ENCODE data around the gene MYL7. TPM values are rescaled to one million over a fixed set of nuclear protein-coding genes. Genes with fewer than 3 reads are reported as not detected.

The MYL7 gene
- total RNA-seq, 2 experiments from 2014 or later, result not detected

DNA sequence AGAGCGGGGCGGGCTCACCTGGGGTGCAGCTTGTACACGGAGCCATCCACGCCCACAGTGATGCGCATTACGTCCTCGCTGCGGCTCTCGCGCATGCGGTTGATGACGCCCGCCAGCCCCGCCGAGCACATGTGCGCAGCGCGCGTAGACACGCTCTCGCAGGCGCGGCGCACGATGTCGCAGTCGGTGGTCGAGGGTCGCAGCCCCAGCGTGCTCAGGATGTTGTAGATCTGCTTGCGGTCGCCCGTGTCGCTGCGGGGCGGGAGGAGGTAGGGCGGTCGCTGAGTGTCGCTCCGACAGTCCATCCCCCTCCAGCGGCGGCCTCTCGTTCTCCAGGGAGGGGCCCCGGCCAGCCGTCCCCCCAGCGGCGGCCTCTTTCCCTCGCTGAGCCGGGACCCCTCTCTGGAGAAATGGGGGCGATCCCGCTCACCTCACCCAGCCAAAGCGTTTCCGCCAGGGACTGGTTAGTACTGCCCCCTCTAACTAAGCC lies 4.4 kb upstream of the MYL7 start:
- no peak for DNase-seq (ENCODE audit: low spot score)
- Histone ChIP-seq H3K79me2 (ENCODE audit: insufficient read depth, low read depth, low read length) (no peaks in the 10 kb centered on the region), H3K9me2 (ENCODE audit: insufficient read depth, low read length) (no peaks in the 10 kb centered on the region), H3K4me2 (ENCODE audit: low read length) (peak overlapping the region; percentile 61; the same call in 1 of the 2 replicates), H3K4me1 (ENCODE audit: insufficient read depth, low read length, poor library complexity, severe bottlenecking) (no peaks in the 10 kb centered on the region), H3K4me3 (ENCODE audit: low read depth, low read length, poor library complexity, severe bottlenecking) (peak overlapping the region; percentile 33), H3K36me3 (ENCODE audit: insufficient read depth, low read length) (no peaks in the 10 kb centered on the region), H3K9me3 (ENCODE audit: low read length) (no peaks in the 10 kb centered on the region), H3K27ac (ENCODE audit: low read depth, low read length, poor library complexity, severe bottlenecking) (no peak overlapping the region), H2AFZ (ENCODE audit: low read length) (no peak overlapping the region), H4K20me1 (ENCODE audit: insufficient read depth, low read length) (no peaks in the 10 kb centered on the region)
- ChIA-PET POLR2A (no interaction called here), CTCF (ENCODE audit: unreplicated experiment) (no interaction called here)
- intact Hi-C loops (cut with micrococcal nuclease; ENCODE audit: unreplicated experiment), result no loop called here
- TF ChIP-seq EZH2phosphoT487 (IDR thresholded peaks at IDR 0.05; ENCODE audit: borderline replicate concordance, low read depth, low read length), result no peak
- TF ChIP-seq, protein P1, sequence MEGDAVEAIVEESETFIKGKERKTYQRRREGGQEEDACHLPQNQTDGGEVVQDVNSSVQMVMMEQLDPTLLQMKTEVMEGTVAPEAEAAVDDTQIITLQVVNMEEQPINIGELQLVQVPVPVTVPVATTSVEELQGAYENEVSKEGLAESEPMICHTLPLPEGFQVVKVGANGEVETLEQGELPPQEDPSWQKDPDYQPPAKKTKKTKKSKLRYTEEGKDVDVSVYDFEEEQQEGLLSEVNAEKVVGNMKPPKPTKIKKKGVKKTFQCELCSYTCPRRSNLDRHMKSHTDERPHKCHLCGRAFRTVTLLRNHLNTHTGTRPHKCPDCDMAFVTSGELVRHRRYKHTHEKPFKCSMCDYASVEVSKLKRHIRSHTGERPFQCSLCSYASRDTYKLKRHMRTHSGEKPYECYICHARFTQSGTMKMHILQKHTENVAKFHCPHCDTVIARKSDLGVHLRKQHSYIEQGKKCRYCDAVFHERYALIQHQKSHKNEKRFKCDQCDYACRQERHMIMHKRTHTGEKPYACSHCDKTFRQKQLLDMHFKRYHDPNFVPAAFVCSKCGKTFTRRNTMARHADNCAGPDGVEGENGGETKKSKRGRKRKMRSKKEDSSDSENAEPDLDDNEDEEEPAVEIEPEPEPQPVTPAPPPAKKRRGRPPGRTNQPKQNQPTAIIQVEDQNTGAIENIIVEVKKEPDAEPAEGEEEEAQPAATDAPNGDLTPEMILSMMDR (conservative IDR thresholded peaks at IDR 0.05; ENCODE audit: low read length), result no peak
- BruUV-seq (replicated peaks), result no TSS peak

- intact Hi-C loops (cut with micrococcal nuclease; ENCODE audit: unreplicated experiment), result no loop called here
- Histone ChIP-seq H3K79me2 (ENCODE audit: insufficient read depth, low read depth, low read length) (no peaks in the 10 kb centered on the region), H3K4me3 (ENCODE audit: low read depth, low read length, poor library complexity, severe bottlenecking) (no peak overlapping the region), H3K27ac (ENCODE audit: low read depth, low read length, poor library complexity, severe bottlenecking) (no peak overlapping the region), H3K9me2 (ENCODE audit: insufficient read depth, low read length) (no peaks in the 10 kb centered on the region), H4K20me1 (ENCODE audit: insufficient read depth, low read length) (no peaks in the 10 kb centered on the region), H3K4me1 (ENCODE audit: insufficient read depth, low read length, poor library complexity, severe bottlenecking) (no peaks in the 10 kb centered on the region), H3K4me2 (ENCODE audit: low read length) (no peak overlapping the region), H2AFZ (ENCODE audit: low read length) (no peak overlapping the region), H3K9me3 (ENCODE audit: low read length) (no peaks in the 10 kb centered on the region), H3K36me3 (ENCODE audit: insufficient read depth, low read length) (no peaks in the 10 kb centered on the region)
- no TSS peak for BruUV-seq (replicated peaks)
- ChIA-PET POLR2A (no interaction called here), CTCF (ENCODE audit: unreplicated experiment) (no interaction called here)
- no peak for DNase-seq (ENCODE audit: low spot score)
- TF ChIP-seq EZH2phosphoT487 (IDR thresholded peaks at IDR 0.05; ENCODE audit: borderline replicate concordance, low read depth, low read length), result no peak
- TF ChIP-seq, protein P1 (conservative IDR thresholded peaks at IDR 0.05; ENCODE audit: low read length), result no peak
Measured at GRCh38 chr7:44144968-44145478, 3.9 kb upstream of the MYL7 start.

DNA sequence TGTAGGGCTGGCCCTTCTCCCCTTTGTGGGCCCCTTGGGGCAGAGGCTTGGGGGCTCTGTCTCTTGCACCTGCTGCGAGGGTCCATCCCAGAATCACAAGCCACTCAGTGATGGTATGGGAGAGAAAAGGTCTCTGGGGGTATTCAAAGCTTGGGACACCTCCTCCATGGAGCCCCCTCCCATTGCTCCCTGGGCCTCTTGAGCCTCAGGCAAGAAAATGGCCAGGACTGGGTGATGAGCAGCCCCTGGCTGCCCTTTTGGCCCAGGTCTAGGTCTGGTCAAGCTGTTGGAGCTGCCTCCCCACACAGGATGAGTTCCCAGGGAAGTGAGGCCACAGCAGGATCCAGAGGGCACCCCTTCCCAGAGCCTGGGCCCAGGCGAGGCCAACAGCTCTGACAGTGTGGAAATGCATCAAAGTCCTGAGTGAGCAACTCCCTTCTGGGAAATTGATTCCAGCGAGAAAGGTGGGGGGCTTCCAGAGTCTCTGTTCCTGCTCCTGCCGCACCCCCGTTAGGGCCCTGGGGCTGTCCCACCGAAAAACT lies 3.4 kb upstream of the MYL7 start:
- ChIA-PET CTCF (ENCODE audit: unreplicated experiment) (no interaction called here), POLR2A (no interaction called here)
- DNase-seq (ENCODE audit: low spot score), result no peak
- Histone ChIP-seq H3K4me3 (ENCODE audit: low read depth, low read length, poor library complexity, severe bottlenecking) (no peak overlapping the region), H3K9me2 (ENCODE audit: insufficient read depth, low read length) (no peaks in the 10 kb centered on the region), H3K36me3 (ENCODE audit: insufficient read depth, low read length) (no peaks in the 10 kb centered on the region), H3K27ac (ENCODE audit: low read depth, low read length, poor library complexity, severe bottlenecking) (no peak overlapping the region), H3K9me3 (ENCODE audit: low read length) (no peaks in the 10 kb centered on the region), H3K4me2 (ENCODE audit: low read length) (no peak overlapping the region), H4K20me1 (ENCODE audit: insufficient read depth, low read length) (no peaks in the 10 kb centered on the region), H3K79me2 (ENCODE audit: insufficient read depth, low read depth, low read length) (no peaks in the 10 kb centered on the region), H3K4me1 (ENCODE audit: insufficient read depth, low read length, poor library complexity, severe bottlenecking) (no peaks in the 10 kb centered on the region), H2AFZ (ENCODE audit: low read length) (no peak overlapping the region)
- TF ChIP-seq EZH2phosphoT487 (IDR thresholded peaks at IDR 0.05; ENCODE audit: borderline replicate concordance, low read depth, low read length), result no peak
- TF ChIP-seq, protein P1 (conservative IDR thresholded peaks at IDR 0.05; ENCODE audit: low read length), result no peak
- BruUV-seq (replicated peaks), result no TSS peak
- intact Hi-C loops (cut with micrococcal nuclease; ENCODE audit: unreplicated experiment), result no loop called here
